Measurements from ENCODE around the gene DDA1.

- TF ChIP-seq GATA2 (IDR thresholded peaks at IDR 0.05; ENCODE audit: low read depth, low read length), result no peak
- TF ChIP-seq GATA3 (IDR thresholded peaks at IDR 0.05; ENCODE audit: low read depth, low read length), result no peak
Measured at GRCh38 chr19:17281391-17282304, 27.7 kb upstream of the DDA1 start, which contains the start of gene ANKLE1.
